NCI-H774 (cell line): ENCODE data around the gene SMIM45.
A peak's percentile ranks its signal among the peaks of the same experiment; 100 is the strongest.

Experiments used
- DNase-seq: peaks from one replicate; lab custom pipeline; 2025; lab: John Stamatoyannopoulos, UW

SMIM45 gene

DNA sequence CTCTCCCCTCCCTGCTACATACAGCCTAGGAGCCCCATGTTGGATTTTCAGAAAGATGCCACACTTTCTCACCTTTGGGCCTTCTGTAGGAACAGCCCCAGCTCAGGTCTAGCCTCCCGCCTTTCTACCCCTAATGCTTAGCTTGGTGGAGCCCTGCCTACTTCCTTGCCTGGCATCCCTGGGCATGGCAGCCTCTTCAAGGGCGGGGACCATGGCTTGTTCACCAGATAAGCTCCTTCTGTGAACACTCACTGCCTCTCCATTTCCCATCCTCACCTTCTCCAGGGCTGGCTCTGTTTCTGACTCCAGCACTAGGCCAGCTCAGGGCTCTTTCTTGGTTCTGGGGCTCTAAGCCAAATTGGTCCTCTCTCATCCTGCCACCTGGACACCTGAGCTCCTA is 18.7 kb downstream of the SMIM45 start:
- DNase-seq, result no peak

DNA sequence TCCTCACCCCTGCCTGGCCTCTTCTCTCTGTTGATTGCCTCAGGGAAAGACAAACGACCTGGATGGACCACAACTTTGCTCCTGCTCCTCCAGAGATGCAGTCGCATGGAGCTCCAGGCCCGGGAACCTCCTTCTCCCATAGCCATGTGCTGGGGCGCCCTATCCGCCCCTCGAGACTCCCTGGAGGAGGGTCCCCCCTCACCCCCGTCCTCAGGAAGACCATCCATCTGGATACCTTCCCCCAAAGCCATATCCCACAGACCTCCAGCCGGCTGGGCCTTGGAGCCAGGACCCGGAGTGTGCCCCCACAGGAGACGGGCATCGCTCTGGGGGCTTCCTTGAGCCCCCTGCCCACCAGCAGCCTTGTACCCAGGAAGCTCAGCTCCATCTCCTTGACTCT is 19.5 kb downstream of the SMIM45 start:
- no peak for DNase-seq

DNA sequence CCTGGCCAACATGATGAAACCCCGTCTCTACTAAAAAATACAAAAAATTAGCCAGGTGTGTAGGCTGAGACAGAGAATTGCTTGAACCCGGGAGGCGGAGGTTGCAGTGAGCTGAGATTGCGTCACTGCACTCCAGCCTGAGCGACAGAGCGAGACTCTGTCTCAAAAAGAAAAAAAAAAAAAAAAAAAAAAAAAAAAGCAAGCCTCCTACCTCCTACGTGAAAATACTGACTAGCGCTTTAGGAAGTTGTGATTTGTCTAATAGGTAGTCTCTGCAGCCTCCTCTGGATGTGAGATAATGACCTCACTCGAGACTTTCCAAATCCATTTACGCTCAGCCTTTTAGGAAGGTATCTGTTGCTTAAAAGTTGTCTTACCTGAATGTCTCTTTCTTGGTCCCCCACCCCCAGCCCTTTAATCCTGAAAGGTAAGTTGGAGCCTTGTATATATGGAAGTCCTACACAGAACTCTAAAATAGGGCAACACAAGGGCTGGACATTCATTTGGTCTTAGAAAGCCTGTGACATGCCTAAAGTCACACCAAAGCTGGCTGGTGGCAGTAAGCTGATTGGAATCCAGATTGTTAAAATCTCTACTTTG is 22.8 kb downstream of the SMIM45 start:
- no peak for DNase-seq

DNA sequence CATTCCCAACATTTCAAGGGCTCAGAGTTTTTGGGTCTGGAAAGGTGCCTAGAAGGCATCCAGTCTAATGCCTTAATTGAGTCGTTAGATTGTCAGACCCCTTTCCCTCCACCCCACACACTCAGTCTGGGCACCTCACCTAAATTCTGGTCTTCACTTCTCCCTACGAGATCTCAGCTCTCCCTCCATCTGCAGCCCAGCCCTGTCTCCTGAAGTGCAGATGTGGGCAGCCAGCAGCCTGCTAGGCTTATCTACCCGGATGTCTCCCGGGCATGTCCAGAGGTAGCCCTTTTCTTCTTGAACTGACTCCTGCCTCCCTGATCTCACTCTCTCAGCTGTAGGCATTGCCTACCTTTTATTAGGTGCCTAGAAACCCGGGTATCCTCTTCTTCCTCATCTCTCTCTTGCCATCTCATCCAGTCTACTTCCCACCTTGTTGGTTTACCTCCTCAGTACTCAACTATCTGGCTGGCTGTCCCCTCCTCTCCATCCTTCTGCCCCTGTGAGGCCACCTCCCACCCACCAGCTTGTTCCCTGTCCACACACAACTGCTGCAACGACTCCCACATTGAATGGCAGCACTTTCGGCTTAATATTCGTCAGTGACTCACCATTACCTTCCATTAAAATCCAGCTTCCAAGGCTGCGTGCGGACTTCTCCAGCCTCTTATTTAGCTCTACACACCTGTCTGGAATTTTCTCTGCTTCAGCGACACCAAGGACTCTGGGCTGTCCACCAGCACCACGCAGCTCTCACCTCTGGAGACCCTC is 23.5 kb downstream of the SMIM45 start:
- DNase-seq, result no peak

DNA sequence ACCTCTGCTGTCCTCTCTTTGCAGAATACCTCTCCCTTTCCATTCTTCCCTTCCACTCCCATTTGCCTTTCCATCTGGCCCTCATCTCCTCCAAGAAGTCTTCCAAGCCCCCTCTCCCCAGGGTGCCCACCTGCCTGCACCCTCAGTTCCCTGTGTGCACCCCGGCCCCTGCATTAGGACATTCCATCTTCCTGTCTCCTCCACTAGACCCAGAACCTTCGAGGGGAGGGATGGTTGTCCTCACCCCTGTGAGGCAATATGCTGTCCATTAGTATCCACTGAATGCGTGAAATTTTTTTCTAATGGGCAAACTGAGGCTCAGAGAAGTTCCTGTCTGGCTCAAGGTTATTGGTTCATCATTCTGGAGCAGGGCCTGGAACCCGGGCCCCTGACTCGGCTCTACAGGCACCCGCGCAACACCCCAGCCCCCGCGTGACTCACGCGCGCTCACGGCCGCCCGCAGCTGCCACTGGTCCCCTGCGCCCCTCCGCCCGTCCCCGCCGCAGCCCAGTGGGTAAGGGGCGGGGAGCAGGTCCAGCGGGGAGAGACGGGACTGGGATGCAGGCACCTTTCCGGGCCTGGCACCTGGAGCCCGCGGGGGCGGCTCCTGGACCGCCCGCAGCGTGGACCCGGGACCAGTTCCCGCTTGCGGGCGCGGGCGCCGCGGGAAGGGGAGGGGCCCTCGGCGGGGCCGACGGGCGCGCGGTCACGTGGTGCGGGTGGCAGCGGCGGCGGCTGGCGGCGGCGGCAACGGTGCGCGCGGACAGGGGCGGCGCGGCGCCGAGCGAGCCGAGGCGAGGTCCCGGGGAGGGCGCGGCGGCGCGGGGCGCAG is 24.3 kb downstream of the SMIM45 start:
- DNase-seq, result peak; percentile 13

DNA sequence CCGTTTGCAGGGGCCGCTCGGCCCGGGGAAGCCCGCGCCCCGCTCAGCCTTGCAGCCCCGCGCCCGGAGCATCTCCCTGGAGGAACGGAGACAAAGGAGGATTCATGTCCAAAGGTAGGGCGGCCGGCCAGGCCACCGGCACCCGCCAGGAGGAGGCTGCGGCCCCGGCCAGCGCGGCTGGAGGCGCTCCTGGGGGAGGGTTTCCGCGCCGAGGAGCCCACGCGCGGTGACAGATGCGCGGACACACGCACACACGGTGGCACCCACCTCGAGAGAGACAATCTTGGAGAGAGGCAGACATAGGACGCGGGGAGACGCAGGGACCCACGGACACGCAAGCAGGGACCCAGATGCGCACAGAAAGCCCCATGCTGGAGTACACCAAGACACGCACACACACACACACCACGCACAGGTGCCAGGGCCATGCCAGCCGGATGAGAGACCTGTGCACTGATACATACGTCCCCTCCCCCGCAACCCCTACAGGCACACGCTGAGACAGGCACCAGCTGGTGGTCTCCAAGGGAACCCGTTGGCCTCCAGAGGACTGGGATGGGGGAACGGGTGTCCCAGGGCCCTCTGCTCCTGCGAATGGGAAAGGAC is 25.1 kb downstream of the SMIM45 start:
- no peak for DNase-seq

DNA sequence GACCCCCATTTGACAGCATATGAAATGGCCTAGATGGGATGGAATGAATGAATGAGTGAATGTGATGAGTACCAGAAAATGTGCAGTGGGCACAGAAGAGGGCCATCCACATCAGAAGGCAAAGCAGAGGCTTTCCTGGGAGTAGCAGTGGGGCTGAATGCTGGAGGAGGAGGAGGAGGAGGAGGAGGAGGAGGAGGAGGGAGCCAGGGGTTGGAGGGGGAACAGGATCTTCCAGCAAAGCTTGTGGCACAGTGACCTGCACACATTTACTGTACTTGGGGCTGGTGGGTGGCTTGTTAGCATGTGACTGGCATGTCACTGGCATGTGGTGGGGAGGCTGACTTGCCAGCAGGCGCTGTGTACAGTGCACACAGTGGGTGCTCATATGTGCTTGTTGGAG is 26.8 kb downstream of the SMIM45 start:
- no peak for DNase-seq

DNA sequence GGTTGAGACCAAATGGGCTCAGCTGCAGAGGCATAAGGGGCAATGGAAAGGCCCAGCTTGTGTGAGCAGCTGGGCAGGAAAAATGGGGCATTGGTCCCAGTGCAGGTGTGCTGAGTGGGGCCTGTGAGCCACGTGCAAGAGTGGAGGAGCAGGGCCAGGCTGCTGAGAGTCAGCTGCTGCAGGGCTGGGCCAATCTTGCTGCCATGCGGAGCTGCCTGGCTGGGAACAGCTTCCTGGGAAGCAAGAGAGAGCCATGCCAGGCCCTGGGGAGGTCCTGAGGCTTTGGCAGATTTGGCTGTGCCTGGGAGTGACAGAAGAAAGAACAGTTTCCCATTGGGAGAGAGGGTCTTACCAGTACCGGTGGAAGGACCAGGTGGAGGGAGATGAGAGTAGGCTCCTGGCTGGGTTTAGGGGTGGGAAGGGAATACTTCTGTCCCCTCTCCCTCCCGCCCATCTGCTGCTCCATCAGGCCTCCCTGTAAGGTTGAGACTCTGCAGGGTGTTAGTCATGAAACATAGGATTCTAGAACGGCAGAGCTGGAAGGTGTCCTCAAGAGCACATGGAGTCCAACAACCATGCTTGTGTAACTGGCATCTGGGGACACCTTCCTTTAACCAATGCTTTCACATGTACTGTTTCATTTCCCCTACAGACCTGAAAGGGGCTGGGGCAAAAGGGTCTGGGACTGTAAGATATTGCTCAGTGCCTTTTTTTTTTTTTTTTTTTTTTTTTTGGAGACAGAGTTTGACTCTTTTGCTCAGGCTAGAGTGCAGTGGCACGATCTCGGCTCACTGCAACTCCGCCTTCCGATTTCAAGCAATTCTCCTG is 27.7 kb downstream of the SMIM45 start:
- DNase-seq, result no peak

DNA sequence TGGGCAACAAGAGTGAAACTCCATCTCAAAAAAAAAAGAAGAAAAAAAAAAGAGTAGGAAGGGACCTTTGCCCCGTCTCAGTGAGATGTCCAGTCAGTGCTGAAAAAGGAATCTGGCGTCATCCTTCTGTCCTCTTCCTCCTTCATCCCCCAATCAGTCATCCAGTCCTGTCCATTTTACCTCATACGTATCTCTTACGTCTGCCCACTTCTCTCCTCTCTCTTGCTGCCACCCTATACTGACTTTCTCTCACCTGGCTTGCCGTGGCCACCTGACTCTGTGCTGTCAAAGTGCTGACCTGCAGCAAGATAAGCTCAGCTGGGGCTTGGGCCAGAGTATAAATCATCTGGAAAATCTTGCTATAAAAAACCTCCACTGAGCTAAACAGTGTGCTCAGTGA is 30.9 kb downstream of the SMIM45 start:
- no peak for DNase-seq

DNA sequence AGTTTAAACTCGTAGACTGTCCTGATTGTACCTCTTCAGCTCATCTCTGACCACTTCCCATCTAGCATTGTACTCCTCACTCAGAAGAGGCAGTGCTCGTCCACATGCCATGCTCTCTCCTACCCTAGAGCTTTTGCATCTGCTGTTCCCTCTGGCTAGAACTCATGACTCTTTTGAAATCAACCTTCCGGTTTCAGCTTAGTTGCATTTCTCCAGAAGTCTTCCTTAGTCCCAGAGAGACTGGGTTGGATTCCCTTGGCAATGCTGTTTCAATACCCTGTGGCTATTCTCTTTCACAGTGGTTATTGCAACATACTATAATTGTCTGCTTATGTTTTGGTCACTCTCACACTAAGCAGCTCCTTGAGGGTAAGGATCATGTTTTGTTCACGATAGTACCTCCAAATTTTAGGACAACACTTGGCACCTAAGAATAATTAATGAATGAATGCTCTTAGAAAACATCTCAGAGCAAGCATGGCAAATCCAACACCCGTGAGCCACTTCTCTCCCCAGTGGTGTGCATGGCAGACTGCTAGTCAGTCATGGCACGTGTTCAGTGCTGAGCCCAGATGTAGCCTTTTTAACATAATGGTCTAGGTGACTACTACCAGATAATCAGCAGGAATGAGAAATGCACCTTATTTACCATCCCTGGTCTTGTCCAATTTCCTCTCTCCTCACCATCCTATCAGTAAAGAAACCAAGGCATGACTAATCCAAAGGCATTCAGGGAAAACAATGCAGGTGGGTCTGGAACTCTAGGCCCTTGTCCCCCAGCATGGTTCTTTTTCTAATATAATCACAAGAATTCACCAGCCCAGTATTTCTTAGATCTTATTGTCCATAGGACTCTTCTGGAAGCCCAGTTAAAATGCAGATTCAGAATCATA is 31.8 kb downstream of the SMIM45 start:
- no peak for DNase-seq

DNA sequence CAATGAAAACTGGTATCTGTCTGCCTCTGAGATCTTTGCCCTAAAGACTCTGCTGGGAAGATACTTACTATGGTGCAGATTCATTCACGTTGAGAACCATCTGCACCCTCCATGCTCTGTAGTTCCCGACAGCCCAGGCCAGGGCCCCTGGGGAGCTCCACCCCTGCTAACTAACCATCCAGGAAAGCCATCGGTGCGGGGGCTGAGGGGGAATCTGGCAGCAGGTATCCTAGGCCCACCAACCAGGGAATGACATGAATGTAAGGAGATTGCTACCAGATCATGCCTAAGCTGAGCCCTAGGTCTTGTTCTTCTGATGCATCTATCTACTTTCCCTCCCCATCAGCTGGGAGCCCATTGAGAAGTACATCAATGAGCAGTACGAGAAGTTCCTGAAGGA is 35.3 kb downstream of the SMIM45 start:
- DNase-seq, result no peak

DNA sequence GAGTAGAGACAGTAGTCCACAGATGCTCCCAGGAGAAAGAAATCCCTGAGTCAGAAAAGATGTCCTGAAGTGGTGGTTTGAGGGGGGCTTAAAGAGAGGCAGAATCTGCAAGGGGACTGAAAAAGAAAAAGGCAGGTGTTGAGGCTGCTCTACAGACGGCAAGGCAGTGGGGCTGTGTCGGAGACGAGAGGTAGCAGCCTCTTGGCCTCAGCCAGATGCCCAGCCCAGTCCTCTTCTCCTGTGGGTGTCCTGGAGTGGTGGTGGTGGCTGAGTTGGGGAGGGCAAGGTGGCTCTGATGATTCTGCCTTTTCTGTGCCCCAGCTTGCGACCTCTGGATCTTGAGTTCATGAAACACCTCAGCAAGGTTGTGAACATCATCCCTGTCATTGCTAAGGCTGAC is 37.3 kb downstream of the SMIM45 start:
- no peak for DNase-seq

DNA sequence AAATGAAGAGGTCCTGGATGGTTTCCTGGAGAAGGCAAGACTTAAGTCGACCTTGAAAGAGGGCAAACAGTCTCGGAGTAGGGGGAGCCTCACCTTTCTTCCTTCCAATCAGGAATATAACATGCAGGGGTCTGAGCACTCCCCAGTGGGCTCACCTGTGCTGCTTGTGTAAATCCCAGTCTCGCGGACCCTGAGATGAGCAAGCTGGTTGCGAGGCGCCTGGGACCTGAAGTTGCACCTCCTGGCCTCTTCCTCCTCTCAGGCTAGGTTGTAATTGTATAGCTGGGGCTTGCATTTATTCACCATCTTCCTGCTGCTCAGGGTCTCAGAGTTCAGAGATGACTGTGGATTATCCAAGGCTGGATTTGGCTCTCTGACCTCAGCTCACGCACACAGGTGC is 39.2 kb downstream of the SMIM45 start:
- no peak for DNase-seq

DNA sequence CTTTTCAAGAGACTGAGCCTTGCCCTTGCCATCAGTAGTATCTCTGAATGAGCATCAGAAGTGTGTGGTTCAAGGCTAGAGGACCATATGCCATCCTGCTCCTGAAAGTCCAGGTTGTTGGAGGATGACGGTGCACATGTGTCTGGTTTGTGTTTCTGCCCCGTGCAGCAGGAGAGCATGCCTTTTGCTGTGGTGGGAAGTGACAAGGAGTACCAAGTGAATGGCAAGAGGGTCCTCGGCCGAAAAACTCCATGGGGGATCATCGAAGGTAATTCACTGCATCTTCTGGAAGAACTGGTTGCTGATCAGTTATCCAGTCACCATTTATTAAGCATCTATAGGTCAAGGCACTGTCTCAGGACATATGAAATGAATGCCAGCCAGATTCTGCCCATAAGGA is 40.5 kb downstream of the SMIM45 start:
- no peak for DNase-seq

DNA sequence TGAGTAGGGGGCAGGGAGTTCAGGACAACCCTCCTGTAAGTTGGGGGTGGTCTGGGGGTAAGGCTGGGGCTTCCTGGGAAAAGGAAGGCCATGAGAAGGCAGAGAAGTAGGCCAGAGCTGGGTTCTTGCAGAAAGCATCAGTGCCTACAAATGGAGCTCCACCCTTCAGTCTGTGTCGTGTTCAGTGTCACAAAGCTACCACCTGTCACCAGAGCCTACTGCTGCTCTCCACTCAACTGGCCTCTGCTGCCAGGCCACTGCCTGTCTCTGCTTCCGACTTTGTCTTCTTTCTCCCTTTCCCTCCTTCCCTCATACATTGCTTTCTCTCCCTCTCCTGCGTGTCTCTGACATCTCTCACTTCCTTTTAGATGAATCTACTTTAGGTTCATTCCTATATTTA is 43.3 kb downstream of the SMIM45 start:
- DNase-seq, result no peak

DNA sequence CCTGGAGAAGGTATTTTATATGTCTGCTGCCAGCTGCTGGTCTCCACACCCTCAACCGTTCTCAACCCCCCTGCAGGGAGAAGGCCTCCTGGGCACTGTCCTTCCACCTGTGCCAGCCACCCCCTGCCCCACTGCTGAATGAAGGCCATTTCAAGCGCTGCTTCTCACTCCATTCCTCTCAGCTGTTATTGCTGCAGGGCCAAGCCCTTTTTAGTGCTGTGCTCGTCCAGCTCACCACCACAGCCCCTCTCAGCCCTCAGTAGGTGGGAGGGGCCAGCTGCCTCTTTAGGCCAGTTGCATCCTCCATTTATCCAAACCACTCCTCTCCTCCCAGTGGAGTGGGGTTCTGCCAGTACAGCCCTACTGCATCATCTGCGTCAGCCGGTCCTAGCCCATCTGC is 44.9 kb downstream of the SMIM45 start:
- DNase-seq, result no peak

DNA sequence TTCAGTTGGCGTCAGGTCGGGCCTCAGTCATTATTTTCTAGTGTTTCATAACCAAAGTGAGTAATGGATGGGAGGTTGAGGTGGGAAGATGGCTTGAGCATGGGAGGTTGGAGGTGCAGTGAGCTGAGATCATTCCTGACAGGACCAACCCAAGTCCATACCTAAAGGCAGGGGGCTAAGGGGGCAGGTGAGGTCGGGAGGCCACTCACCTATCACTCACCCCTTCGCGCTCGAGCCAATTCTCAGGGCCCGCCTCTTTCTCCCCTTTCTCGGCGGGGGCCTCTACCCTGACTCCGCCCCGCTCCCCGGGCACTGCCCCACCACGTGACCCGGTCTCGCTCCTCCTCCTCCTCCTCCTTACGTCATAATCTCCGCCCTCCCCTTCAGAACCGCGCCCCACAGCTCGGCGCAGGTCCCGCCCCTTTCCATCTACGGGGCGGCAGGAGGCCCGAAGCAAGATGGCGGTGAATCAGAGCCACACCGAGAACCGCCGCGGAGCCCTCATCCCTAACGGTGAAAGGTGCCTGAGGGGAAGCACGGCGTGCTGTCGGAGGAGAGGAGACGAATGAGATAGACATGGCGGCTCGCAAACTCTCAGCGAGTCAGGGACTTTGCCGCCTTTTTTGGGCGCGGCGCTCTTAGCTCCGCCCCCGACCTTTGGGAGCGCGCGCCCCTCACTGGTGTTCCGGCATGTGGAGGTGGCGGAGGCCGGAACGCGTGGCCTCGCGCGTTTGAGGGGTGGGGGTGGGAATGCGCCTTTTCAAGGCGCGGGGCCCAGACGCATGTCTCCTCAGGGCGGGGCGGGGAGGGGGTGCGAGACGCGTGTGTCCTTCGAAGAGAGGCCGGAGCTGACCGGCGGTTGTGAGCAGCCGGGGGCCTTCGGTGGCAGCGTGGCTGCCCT is 46.7 kb downstream of the SMIM45 start, which contains the start of gene WBP2NL:
WBP2NL (plus strand) TSS at position 428 of the 901 bp plus-strand sequence; CDS start at position 459, 31 bp downstream.
- peak; percentile 65 for DNase-seq

DNA sequence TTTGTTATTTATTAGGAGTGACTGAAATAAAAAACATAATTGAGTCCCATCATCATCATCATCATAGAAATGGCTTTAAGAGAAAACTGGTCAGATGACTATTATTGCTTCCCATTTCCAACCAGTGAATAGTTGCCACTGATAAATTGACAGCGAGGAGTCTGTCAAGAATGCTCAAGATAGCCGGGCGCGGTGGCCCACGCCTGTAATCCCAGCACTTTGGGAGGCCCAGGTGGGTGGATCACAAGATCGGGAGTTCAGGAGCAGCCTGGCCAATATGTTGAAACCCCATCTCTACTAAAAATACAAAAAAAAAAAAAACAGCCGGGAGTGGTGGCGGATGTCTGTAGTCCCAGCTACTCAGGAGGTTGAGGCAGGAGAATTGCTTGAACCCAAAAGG is 48.5 kb downstream of the SMIM45 start:
- DNase-seq, result no peak

DNA sequence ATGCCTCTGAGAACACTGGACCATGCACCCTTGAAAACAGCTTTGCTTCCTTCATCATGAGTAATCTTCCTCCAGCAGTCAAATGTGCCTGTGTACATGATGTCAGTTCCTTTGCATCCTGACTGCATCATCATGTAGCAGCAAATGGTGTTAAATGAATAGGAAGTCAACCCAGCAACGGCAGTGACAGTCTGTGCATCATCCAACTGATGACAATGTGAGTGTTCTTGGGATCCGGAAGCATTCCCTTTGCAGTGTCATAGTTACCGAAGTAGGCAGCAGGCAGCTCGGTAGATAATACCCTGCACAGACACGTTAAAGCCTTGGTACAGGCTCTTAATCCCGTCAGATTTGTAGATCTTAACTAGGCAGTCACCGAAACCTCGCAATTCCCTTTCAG is 49.2 kb downstream of the SMIM45 start:
- no peak for DNase-seq

DNA sequence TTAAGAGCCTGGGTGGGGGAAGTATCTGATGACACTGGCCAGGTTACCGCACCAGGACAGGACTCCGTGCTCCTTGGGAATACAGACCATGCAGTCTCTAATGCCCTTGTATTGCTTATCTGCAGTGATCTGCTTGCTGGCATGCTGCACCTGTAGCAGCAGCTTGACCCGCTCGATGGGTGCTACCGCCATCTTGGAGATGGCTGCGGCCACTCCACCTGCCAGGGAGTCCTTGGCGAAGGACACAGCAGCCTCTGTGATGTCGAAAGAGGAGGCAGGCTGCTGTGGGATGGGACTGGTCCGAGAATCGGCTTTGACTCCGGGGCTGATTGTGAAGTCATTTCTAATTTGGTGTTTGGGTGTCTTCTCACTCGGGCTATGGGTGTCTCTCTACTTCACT is 49.8 kb downstream of the SMIM45 start:
- DNase-seq, result no peak
